Measurements from ENCODE around the gene SCTR.

DNA sequence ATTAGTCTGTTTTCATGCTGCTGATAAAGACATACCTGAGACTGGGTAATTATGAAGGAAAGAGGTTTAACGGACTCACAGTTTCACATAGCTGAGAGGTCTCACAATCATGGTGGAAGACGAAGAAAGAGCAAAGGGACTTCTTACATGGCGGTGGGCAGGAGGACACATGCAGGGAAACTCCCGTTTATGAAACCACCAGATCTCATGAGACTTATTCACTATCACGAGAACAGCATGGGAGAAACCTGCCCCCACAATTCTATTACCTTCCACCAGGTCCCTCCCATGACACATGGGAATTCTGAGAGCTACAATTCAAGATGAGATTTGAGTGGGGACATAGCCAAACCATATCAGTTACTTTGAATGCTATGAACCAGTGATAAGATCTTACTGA lies 44.1 kb downstream of the SCTR start:
- TF ChIP-seq, protein P1, sequence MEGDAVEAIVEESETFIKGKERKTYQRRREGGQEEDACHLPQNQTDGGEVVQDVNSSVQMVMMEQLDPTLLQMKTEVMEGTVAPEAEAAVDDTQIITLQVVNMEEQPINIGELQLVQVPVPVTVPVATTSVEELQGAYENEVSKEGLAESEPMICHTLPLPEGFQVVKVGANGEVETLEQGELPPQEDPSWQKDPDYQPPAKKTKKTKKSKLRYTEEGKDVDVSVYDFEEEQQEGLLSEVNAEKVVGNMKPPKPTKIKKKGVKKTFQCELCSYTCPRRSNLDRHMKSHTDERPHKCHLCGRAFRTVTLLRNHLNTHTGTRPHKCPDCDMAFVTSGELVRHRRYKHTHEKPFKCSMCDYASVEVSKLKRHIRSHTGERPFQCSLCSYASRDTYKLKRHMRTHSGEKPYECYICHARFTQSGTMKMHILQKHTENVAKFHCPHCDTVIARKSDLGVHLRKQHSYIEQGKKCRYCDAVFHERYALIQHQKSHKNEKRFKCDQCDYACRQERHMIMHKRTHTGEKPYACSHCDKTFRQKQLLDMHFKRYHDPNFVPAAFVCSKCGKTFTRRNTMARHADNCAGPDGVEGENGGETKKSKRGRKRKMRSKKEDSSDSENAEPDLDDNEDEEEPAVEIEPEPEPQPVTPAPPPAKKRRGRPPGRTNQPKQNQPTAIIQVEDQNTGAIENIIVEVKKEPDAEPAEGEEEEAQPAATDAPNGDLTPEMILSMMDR (IDR thresholded peaks at IDR 0.05 in 8 of 11, conservative IDR thresholded peaks at IDR 0.05 in 3 of 11), result no peak
- TF ChIP-seq POLR2A (IDR thresholded peaks at IDR 0.05) (no peak), POLR2AphosphoS5 (IDR thresholded peaks at IDR 0.05) (no peak)
